ENCODE data around the gene CNTN6. TPM values are rescaled to one million over a fixed set of nuclear protein-coding genes. Genes with fewer than 3 reads are reported as not detected.

Gene CNTN6
- total and polyA plus RNA-seq, 2 donors (not counting 1 experiment from before 2014, with no cell fraction given): not detected

DNA sequence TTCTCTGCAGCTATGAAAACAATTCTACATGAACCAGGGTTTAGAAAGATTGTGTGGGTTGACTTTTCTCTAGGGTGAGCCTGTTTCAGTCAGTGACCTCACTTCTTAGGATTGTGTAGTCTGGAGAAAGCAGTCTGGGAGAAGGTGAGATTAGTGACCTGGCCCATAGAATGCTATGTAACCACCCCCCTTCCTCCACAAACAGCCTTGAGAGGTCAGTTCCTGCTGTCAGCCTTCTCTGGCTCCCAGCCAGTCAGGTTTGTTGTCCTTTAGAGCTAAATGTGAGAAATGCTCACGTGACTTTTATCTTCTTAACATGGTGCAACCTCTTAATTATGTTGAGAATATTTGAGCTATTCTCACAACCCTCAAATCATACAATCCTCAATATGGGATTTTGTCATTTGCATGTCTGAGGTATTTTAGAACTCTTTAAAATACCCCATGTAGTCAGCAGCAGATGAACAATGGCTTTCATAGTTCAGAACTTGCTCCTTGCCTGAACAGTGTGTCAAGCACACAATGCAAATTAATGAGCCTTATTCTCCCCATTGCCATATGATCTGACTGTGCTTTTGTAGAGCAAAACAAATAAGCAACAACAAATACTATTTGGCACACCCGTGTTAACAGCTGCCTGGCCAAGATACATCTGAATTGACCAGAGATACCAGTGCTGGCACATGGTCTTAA, 311.6 kb downstream of the CNTN6 start:
- peak in 1 of 2 donors; percentile 72 for DNase-seq (ENCODE audit: low read depth in 2 of 2)
- no peak overlapping the region for H3K27ac ChIP-seq (ENCODE audit: insufficient read depth, low read length)
- H3K4me1 ChIP-seq (ENCODE audit: control insufficient read depth, extremely low read depth, insufficient read depth, low read length): no peaks in the 10 kb centered on the region
- no peaks in the 10 kb centered on the region for H3K9me3 ChIP-seq (ENCODE audit: control insufficient read depth, insufficient read depth, low read depth, low read length)
- H3K4me2 ChIP-seq (ENCODE audit: extremely low read depth, insufficient read depth, low read length): no peak overlapping the region
- no peak overlapping the region for H2AFZ ChIP-seq (ENCODE audit: low read length)
- H3K36me3 ChIP-seq (ENCODE audit: control insufficient read depth, insufficient read depth, low read length): no peaks in the 10 kb centered on the region
- no peak for TF ChIP-seq EZH2 (IDR thresholded peaks at IDR 0.05; ENCODE audit: low read length, missing control alignments)
- TF ChIP-seq, protein P1, sequence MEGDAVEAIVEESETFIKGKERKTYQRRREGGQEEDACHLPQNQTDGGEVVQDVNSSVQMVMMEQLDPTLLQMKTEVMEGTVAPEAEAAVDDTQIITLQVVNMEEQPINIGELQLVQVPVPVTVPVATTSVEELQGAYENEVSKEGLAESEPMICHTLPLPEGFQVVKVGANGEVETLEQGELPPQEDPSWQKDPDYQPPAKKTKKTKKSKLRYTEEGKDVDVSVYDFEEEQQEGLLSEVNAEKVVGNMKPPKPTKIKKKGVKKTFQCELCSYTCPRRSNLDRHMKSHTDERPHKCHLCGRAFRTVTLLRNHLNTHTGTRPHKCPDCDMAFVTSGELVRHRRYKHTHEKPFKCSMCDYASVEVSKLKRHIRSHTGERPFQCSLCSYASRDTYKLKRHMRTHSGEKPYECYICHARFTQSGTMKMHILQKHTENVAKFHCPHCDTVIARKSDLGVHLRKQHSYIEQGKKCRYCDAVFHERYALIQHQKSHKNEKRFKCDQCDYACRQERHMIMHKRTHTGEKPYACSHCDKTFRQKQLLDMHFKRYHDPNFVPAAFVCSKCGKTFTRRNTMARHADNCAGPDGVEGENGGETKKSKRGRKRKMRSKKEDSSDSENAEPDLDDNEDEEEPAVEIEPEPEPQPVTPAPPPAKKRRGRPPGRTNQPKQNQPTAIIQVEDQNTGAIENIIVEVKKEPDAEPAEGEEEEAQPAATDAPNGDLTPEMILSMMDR (conservative IDR thresholded peaks at IDR 0.05 in 1 of 2, IDR thresholded peaks at IDR 0.05 in 1 of 2; ENCODE audit: low read depth in 1 of 2, low read length in 2 of 2): no peak
- no peak overlapping the region for H3K4me3 ChIP-seq (replicated peaks in 1 of 4; ENCODE audit: control extremely low read depth in 1 of 4, insufficient read depth in 1 of 4, low read depth in 3 of 4, low read length in 4 of 4)
- no peaks in the 10 kb centered on the region for H3K79me2 ChIP-seq (ENCODE audit: control insufficient read depth, insufficient read depth, low read length)
- H3K9ac ChIP-seq (ENCODE audit: insufficient read depth, low read length): no peak overlapping the region
- no peaks in the 10 kb centered on the region for H4K20me1 ChIP-seq (ENCODE audit: control insufficient read depth, extremely low read depth, insufficient read depth, low read length)
- no peaks in the 10 kb centered on the region for H3K27me3 ChIP-seq (ENCODE audit: control insufficient read depth, insufficient read depth, low read length)

DNA sequence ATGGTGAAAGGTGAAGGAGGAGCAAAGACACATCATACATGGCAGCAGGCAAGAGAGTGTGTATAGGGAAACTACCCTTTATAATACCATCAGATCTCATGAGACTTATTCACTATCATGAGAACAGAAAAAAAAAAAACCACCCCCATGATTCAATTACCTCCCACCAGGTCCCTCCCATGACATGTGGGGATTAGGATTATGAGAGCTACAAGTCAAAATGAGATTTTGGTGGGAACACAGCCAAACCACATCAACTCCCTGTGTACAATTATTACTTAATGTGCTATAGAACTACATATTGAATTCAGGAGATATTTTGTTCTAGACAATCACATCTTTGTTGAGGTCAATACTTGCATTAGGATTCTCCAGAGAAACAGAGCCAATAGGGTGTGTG, 313.4 kb downstream of the CNTN6 start:
- TF ChIP-seq, protein P1 (conservative IDR thresholded peaks at IDR 0.05 in 1 of 2, IDR thresholded peaks at IDR 0.05 in 1 of 2; ENCODE audit: low read depth in 1 of 2, low read length in 2 of 2): no peak
- no peak for TF ChIP-seq EZH2 (IDR thresholded peaks at IDR 0.05; ENCODE audit: low read length, missing control alignments)
- H3K4me1 ChIP-seq (ENCODE audit: control insufficient read depth, extremely low read depth, insufficient read depth, low read length): no peaks in the 10 kb centered on the region
- no peaks in the 10 kb centered on the region for H3K9me3 ChIP-seq (ENCODE audit: control insufficient read depth, insufficient read depth, low read depth, low read length)
- H3K4me2 ChIP-seq (ENCODE audit: extremely low read depth, insufficient read depth, low read length): no peak overlapping the region
- H3K4me3 ChIP-seq (replicated peaks in 1 of 4; ENCODE audit: control extremely low read depth in 1 of 4, insufficient read depth in 1 of 4, low read depth in 3 of 4, low read length in 4 of 4): no peak overlapping the region
- H3K27ac ChIP-seq (ENCODE audit: insufficient read depth, low read length): no peak overlapping the region
- H3K9ac ChIP-seq (ENCODE audit: insufficient read depth, low read length): no peak overlapping the region
- H2AFZ ChIP-seq (ENCODE audit: low read length): no peak overlapping the region
- no peaks in the 10 kb centered on the region for H3K36me3 ChIP-seq (ENCODE audit: control insufficient read depth, insufficient read depth, low read length)
- no peaks in the 10 kb centered on the region for H3K27me3 ChIP-seq (ENCODE audit: control insufficient read depth, insufficient read depth, low read length)
- DNase-seq (ENCODE audit: low read depth in 2 of 2): no peak
- no peaks in the 10 kb centered on the region for H3K79me2 ChIP-seq (ENCODE audit: control insufficient read depth, insufficient read depth, low read length)
- H4K20me1 ChIP-seq (ENCODE audit: control insufficient read depth, extremely low read depth, insufficient read depth, low read length): no peaks in the 10 kb centered on the region

DNA sequence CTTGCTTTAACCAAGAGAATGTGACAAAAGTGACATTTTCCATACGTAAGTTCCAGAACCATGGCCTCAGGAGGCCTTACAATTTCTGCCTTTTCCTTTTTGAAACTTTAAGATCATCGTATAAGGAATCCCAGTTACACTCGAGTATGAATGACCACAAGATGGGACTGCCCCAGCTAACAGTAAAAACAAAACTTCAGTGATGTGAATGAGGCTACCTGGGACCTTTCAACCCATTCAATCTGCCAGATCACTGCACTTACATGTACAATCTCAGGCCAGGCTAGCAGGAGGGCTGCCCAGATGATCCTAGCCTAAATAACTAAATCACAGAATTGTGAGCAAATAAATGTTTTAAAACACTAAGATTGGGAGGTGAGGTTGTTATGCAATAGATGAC, 328.8 kb downstream of the CNTN6 start:
- Histone ChIP-seq H2AFZ (ENCODE audit: low read length) (no peak overlapping the region), H3K79me2 (ENCODE audit: control insufficient read depth, insufficient read depth, low read length) (no peaks in the 10 kb centered on the region), H3K4me2 (ENCODE audit: extremely low read depth, insufficient read depth, low read length) (no peak overlapping the region), H4K20me1 (ENCODE audit: control insufficient read depth, extremely low read depth, insufficient read depth, low read length) (no peaks in the 10 kb centered on the region), H3K27me3 (ENCODE audit: control insufficient read depth, insufficient read depth, low read length) (no peaks in the 10 kb centered on the region), H3K4me1 (ENCODE audit: control insufficient read depth, extremely low read depth, insufficient read depth, low read length) (no peaks in the 10 kb centered on the region), H3K36me3 (ENCODE audit: control insufficient read depth, insufficient read depth, low read length) (no peaks in the 10 kb centered on the region), H3K9ac (ENCODE audit: insufficient read depth, low read length) (no peak overlapping the region), H3K27ac (ENCODE audit: insufficient read depth, low read length) (no peak overlapping the region), H3K4me3 (replicated peaks in 1 of 4; ENCODE audit: control extremely low read depth in 1 of 4, insufficient read depth in 1 of 4, low read depth in 3 of 4, low read length in 4 of 4) (no peak overlapping the region), H3K9me3 (ENCODE audit: control insufficient read depth, insufficient read depth, low read depth, low read length) (no peaks in the 10 kb centered on the region)
- TF ChIP-seq, protein P1 (conservative IDR thresholded peaks at IDR 0.05 in 1 of 2, IDR thresholded peaks at IDR 0.05 in 1 of 2; ENCODE audit: low read depth in 1 of 2, low read length in 2 of 2): no peak
- no peak for TF ChIP-seq EZH2 (IDR thresholded peaks at IDR 0.05; ENCODE audit: low read length, missing control alignments)
- no peak for DNase-seq (ENCODE audit: low read depth in 2 of 2)
